GM21390 (cell line): ENCODE results near the gene HHAT.
A peak's percentile ranks its signal among the peaks of the same experiment; 100 is the strongest.

Source experiments
- ATAC-seq: cut with Tn5 transposase; IDR thresholded peaks from one replicate; pipeline ENCODE4 v1.9.1; 2021; ENCODE audit not compliant: unreplicated experiment

HHAT gene

DNA sequence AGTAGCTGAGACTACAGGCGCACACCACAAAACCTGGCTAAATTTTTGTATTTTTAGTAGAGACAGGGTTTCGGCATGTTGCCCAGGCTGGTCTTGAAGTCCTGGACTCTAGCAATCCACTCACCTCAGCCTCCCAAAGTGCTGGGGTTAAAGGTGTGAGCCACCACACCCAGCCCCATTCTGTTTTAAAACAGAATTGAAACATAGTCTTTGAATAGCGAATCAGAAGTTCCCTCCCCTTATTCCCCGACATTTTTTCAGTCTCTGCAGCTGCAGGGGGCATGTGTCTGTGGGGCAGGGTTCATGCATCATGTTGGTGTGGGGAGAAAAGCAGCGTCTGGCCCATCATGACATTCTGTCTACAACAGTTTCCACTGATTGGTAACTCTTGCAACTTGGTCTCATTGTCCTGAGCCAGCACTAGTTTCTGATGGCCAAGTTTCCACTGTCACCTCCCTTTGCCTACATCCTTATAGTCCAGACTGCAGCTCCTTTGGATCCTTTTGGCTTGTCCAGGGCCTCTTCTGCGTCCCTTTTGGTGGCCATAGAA, 15.6 kb upstream of the HHAT start:
- ATAC-seq: no peak

DNA sequence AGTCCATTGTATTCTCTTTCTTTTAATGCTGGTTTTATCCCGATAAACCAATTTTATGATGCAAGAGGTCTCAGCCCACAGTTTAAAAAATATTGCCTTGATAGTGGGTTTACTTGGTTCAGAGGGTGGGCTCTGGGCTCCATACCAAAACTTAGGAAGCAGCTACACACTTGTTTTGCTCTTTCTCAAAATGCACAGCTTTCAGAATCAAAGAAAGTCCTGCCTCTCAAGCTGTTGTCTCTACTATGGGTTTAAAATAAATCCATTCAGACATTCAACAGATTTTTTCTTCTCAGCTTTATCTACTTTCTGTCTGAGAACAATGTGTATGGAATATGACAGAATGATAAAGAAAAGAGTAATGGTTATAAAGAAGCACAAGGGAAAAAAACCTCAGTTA, 14.8 kb upstream of the HHAT start:
- ATAC-seq: no peak

DNA sequence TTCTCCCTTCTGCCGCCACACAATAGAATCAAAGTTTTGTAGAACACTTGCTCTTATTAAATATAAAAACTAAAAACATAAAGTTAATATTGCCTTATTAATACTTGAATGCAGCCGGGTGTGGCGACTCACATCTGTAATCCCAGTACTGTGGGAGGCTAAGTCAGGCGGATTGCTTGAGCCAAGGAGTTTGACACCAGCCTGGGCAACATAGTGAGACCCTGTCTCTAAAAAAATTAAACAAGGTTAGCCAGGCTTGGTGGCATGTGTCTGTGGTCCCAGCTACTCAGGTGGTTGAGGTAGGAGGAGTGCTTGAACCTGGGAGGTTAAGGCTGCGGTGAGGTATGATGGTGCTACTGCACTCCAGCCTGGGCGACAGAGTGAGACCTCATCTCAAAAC, 13.2 kb upstream of the HHAT start:
- ATAC-seq: no peak

GRCh38 chr1:210321131-210321530, 7.6 kb upstream of the HHAT start:
- ATAC-seq: no peak

DNA sequence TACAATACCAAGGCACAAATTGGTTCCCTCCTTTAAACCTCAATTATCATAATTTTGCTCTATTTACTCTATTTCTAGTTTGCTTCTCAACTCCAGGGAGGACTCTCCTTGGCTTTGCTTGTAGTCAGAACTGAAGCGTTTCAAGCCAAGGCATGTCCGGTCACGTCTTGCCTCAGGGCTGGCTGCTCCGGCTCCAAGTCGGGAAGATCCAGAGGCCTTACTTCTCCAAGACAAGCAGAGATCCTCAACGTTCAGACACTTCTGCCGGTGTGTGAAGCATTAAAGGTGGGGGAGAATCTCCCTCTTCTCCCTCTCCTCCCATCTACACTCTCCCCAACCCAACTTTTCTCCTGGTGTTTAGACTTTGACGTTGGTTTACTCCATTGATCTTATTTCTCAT, 7.2 kb upstream of the HHAT start:
- ATAC-seq: no peak

- no peak for ATAC-seq
Observed at GRCh38 chr1:210323957-210324356, 4.7 kb upstream of the HHAT start.

DNA sequence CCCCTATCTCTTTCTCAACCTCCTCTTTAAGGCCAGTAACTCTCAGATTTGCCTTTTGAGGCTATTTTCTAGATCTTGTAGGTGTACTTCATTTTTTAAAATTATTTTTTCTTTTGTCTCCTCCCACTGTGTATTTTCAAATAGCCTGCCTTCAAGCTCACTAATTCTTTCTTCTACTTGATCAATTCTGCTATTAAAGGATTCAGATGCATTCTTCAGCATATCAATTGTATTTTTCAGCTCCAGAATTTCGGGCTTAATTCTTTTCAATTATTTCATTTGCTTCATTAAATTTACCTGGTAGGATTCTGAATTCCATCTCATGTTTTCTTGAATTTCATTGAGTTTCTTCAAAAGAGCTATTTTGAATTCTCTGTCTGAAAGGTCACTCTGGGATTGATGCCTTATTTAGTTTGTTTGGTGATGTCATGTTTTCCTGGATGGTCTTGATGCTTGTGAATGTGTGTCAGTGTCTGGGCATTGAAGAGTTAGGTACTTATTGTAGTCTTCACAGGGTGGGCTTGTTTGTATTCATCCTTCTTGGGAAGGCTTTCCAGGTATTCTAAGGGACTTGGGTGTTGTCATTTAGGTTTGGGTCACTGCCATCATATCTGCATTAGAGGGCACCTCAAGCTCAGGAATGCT, 3.6 kb upstream of the HHAT start:
- no peak for ATAC-seq

DNA sequence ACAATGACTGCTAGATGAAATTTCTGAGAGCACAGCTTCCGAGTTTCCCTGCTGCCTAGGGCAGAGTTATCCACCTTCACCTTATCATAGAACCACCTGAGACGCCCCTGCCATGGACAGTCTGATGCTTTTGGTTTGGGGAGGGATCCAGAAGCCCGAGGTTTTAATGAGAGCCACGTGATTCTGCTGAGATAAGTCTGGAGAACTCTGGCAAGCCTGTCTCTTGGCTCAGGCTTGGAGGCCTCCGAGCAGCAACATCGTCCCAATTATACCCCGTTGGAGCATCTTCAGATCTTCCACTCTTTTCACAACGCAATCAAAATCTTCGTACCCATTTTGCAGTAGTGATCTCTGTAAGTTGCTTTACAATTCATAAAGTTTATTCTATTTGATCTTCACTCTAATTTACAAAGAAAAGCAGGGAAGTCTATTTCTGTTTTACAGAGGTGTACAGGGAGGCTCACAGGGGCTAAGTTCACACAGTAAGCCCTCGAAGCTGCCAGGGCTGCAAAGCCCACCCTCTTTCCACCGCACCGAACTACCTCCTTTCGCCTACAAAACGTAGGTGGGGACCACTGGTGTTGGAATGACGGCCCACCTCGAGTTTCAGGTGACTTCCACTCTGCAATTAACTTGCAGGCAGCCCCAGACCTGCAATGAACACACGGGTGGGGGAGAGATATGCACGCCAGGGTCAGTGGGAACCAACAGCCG, 513 bp upstream of the HHAT start:
- no peak for ATAC-seq

DNA sequence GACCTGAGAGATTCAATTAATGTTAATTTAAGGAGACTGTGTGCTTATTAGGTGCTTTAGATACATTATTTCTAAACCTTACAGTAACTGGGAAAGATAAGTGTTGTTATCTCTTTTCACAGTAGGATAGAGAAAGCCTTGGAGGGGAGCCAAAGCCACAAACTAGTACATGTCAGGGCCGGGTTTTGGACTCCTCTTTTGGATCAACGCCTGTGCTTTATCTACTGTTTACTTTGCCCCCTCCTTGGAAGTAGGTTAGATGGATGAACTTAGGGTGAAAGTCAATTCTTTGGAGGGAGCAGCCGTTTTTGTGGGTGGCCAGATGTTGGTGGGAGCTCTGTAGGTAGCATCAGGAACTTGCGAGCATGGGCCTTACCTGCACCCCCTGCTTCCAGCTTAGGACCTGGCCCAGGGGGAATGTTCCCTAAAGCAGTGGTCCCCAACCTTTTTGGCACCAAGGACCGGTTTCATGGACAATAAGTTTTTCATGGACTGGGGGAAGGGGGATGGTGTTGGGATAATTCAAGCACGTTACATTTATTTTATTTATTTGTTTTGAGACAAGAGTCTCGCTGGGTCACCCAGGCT, 1.7 kb downstream of the HHAT start:
- ATAC-seq: no peak

- ATAC-seq: no peak
Observed at GRCh38 chr1:210332233-210332632, 3.5 kb downstream of the HHAT start.

DNA sequence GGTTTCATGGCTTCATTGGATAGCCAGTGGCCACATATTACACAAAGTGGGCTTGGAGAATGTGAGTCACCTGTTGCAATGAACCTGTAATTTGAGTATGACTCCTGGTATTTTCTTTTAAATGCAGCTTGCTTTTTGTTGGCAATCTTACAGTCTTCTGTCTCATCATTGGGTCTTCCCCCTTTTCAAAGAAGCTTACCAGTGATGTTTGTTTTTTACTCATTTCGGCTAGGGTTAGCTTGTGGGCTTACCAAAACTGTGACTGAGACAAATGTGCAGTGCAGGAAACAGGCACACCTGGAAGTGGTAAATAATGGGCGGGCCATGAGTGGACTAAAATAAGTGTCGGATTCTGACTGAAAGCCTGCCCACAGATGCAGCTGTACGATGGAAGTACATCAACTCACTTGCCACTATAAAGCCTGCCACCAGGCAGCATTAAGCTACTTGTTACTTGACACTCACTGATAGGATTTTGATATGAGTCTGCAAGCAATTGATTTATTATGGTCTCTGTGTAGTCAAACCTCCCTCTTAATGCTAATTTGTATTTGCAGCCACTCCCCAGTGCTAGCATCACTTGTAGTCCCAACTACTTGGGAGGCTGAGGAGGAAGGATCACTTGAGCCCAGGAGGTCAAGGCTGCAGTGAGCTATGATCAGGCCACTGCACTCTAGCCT, 4.2 kb downstream of the HHAT start:
- peak; percentile 77 for ATAC-seq

DNA sequence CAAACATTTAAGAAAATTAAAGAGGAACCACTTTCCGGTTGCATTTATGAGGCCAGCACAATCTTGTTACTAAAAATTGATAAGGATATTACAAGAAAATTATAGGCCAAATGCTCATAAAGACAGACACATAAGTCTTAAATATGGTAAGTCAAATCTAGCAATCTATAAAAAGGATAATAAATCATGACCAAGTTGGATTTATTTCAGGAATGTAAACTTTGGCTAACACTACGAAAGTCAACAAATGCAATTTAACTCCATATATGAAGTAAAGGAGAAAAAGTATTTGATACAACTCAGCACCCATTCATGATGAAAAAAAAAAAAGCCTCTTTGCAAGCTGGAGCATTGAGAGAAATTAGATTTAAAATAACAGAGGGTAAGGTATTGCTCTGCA, 6.3 kb downstream of the HHAT start:
- ATAC-seq: no peak

- no peak for ATAC-seq
Observed at GRCh38 chr1:210336362-210336761, 7.7 kb downstream of the HHAT start.

DNA sequence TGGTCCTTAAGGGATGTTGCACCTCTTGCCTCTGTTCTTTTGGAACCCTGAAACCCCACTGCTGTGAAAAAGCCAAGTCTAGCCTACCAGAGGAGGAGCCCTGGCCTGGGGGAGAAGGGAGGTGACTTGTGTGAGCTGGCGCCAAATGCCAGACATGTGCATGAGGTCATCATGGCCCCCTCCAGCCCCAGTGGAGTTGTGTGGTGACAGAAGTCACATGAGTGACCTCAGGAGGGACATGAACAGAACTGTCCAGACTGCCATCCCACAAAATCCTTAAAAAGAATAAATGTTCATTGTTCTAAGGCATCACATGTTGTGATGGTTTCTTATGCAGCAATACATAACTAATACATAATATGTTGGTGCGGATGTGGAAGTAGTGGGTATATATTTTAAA, 10.8 kb downstream of the HHAT start:
- no peak for ATAC-seq

DNA sequence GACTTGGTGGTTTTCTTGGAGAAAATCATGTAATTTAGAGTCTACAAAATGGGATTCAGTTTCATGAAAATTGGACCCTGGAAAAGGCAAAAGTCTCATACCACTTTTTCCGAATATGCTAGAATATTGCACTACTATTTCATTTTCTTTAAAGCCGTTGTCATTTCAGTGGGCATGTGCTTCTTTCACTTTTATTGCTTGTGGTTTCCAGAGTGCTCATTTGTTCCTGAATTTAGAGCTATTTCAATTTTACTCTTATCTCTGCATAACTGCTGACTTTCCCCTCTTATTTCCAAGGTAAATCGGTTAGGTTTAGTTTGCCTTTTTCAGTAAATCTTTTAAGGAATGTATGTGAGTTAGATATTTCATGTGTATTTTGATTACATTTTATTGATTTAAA, 11.6 kb downstream of the HHAT start:
- peak; percentile 31 for ATAC-seq

DNA sequence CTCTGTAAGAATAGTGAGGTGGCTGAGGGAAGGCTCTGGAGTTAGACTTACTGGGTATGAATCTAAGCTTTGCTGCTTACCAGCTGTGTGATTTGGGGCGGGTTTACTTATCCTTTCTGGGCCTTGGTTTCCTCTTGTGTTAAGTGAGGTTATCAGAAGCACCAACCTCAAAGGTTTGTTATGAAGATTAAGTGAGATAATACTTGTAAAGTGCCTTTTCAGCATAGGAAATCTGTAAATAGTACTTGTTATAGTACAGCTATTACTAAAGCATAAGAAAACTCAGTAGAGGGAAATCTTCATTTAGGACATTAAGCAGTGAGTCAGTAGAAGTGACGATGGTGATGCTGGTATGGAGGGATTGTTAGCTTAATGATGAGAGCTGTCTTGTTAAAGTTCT, 12.1 kb downstream of the HHAT start:
- no peak for ATAC-seq

DNA sequence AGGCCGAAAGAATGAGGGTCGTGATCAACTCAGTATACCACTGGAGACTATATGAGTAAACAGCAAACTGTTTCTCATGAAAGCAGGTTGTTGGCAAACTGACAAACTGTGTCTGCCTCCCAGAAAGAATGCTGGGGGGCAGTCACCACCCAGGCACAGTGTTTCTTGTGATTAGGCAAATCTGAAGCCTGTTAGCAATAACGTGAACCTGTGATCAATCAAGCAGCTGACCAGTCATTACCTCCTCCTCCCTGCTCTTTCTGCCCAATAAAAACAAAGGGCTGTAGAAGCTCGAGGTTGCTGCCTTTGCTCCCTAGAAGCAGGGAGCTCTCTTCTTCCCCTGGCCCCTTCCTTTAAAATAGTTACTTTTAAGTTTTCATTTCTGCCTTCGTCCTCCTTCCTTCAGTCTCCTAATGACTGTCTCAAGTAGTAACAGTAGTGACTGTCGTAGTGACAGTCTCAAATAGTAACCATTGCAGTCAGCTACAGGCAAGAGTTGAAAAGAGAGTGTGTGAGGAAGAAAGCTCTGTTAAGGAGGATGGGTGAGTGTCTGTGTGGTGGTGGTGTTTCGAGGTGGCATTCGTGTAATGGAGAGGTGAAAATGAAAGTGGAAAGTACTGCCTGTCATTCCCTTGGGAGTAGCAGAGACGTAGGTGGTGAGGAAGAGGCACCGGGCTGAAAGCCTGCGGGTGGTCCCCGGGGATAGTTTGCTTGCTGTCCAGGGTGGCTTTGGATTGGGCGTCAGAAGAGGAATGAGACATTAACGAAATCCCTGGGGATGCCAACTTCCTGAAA, 14.5 kb downstream of the HHAT start:
- peak; percentile 52 for ATAC-seq

DNA sequence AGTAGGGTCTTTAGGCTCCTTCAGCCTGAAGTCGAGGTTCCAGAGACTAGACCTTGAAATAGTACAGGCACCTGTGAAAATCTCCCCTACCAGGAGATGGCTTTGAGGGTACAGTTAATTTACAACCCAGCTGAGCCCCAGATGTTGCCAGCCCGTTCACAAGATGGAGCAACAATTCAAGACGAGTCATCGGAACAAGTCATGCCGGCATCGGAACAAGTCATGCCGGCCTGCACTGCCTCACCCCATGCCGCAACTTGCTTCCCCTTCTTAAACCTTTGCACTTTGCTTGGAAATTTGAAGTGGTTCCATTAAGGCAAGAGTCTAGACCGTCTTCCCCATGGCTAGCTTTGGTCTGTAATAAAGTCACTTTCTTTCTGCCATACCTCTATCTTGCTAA, 16.0 kb downstream of the HHAT start:
- no peak for ATAC-seq

GRCh38 chr1:210347112-210347511, 18.4 kb downstream of the HHAT start:
- ATAC-seq: peak; percentile 34

GRCh38 chr1:210351496-210351895, 22.8 kb downstream of the HHAT start:
- ATAC-seq: no peak

DNA sequence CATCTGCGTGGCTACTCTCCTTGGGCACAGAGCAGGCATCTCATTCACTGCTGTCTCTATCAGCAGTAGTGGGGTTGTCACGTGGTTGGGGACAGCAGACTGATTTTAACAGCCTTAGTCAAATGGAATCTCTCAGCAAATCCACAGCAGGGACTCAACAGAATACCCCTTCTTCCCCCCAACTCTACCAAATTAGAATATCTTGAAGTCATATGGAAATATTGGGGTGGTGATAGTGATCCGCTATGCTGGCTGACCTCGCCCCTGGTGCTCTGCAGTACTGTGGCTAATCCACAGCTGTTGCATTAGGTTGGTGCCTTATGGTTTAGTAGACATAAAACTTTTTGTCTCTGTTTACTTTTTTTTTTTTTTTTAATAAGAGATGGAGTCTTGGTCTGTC, 23.9 kb downstream of the HHAT start:
- ATAC-seq: no peak
